HG02759 (cell line): Measurements from ENCODE around the gene LYZL1.
"Not testable (repeated sequence)": the region's sequence is repeated elsewhere in the genome, so short reads cannot be mapped to it uniquely, and the experiment has no call there.

Source experiments
- ATAC-seq: cut with Tn5 transposase; IDR thresholded peaks from one replicate; pipeline ENCODE4 v1.9.1; 2021; ENCODE audit warnings: mild to moderate bottlenecking, moderate library complexity; ENCODE audit not compliant: unreplicated experiment

The LYZL1 gene

DNA sequence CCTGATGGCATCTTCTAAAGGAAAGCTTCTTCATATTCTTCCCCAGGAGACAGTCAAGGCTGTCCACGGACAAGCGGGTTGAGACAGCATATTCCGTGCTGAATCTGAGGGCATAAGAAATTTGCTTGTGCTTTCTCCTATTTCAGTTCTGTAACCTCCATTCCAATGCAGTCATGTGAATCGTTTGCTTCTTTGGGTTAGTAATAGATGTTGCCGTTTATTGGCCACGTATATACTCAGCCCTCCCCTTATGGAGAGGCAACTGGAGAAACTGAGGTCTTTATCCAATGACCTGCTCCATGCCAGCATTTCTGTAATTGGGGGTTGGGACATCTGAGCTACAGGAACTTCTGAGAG is 38.9 kb downstream of the LYZL1 start:
- no peak for ATAC-seq

DNA sequence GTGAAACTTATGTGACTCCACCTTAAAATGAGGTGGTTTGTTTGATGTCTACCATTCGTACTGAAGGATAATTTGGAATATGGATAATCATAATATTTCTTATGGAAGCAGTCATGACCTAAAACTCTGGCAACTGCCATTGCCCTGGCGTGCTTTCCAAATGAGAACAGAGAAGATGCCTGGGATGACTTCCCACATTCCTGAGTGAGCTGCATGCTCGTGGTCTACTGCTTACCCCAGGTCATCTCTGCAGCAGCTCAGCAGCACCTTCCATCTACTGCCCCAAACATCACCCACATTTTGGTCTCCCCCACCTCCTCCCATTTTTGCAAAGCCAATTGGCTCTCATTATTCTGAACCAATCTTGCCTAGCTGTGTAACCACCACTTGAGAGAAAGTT is 40.1 kb downstream of the LYZL1 start:
- no peak for ATAC-seq

DNA sequence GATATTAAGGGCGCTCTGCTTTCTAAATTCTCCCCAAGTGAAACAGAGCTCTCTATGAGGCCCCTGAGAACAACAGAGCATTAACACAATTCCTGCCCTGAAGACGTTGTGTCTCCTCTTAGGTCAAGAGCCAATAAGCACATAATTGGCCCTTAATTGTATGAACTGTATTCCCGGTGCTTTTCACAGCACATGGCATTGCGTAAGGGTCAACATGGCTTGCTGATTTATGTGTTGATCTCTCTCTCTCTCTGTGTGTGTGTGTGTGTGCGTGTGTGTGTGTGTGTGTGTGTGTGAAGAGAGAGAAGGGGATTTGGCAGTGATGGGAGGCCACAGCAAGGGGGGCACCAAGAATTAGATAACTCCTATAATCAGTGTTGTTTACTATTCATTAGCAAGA is 40.5 kb downstream of the LYZL1 start:
- ATAC-seq, result no peak

DNA sequence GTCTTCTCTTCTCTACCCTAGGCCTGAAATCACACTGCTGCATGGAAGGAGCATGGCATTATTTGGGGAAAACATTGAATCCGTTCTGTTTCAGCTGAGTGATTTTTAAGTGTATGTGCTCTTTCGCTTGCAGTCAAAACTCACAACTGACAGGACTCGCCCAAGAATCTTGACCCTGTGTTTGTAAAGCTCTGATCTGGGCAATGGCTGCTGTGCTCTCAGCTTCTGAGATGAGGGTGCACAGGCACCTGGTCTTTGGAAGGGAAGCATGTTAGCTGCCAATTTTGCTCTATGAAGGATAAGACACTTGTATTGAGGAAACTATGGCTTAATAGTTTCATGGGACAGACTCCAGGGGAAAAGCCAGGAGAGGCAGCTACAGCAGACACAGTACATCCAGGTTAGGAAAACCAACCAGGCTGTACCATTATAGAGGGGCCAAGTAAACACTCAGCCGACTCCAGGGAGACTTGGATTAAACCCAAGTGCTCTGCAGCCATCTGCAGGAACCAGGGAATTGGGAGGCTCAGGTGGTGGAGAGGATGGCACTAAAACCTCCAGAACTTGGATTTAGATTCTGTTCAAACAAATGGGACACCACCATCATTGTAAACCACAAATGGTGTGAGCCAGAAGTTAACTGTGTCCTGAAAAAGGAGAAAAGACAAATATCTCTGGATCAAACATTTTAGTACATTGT is 43.3 kb downstream of the LYZL1 start:
- no peak for ATAC-seq

DNA sequence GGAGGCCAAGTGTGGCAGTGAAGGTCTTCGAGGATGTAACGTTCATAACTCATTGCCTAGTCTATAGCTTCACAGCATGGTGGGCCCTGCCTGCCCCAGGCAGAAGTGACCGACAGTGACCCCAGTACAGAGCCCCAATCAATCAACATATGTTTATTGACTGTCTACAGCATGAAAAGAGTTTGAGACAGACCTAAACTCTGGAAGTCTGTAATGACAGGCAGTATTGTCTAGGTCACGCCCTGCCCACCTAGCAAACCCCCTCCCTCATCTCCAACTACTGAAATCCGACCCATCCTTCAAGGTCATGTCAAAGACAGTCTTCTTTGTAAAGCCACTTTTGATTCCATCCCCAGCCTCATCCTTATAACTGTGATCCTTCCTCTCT is 43.9 kb downstream of the LYZL1 start:
- ATAC-seq, result no peak

DNA sequence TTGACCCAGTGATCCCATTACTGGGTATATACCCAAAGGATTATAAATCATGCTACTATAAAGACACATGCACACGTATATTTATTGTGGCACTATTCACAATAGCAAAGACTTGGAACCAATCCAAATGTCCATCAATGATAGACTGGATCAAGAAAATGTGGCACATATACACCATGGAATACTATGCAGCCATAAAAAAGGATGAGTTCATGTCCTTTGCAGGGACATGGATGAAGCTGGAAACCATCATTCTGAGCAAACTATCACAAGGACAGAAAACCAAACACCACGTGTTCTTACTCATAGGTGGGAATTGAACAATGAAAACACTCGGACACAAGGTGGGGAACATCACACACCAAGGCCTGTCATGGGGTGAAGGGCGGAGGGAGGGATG is 48.7 kb downstream of the LYZL1 start:
- ATAC-seq, result not testable (repeated sequence)

DNA sequence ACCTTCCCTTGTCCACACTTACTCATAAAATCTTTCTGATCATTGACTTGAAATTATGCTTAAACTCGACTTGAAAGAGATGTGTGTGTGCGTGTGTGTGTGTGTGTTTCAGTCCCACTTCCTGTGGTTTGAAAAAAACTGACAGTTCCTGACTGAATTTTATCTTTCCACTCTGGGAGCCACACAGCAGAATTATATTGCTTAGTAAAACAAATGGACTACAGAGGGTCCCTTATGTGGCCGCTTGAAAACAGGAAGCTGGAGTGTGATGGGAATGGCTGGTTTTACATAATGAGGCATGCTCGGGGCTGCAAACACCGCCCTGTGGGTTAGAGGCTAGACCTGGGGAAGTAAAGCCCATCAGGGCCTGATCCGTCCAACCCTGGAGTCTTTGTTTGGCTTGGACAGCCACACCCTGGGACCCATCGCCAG is 54.8 kb downstream of the LYZL1 start:
- no peak for ATAC-seq

DNA sequence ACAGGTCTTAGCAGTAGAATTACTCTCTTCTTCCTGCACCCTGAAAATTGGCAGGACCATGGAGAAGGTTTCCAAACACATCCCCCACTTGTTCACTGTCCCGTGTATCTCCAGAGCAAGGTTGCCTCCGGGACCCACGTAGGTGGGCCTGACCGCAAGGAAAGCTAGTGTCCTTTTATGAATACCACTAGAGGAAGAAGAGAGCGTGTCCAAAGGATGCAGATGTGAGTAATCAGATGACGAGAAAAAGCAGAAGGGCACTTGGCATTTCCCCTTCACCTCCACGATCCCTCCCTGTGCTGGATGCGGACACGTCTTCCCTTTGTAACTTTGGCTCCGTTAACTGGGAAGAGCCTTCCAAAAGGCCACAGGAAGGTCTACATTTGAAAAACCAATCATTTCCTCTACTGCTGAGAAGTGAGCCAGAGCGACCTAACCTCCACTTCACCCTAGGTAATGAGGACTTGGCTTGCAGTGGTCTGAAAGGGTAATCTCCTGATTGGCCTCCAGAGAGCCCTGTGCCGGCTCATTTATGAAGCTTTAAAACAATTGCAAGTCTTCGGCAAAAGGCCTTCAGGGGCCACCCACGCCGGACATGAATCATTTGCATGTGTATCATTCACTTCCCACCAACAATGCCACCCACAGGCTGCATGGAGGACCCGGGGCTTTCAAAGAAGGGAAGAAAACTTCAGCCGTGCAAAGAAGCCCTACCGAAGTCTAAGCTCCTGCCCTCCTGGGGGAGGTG is 55.4 kb downstream of the LYZL1 start:
- no peak for ATAC-seq

DNA sequence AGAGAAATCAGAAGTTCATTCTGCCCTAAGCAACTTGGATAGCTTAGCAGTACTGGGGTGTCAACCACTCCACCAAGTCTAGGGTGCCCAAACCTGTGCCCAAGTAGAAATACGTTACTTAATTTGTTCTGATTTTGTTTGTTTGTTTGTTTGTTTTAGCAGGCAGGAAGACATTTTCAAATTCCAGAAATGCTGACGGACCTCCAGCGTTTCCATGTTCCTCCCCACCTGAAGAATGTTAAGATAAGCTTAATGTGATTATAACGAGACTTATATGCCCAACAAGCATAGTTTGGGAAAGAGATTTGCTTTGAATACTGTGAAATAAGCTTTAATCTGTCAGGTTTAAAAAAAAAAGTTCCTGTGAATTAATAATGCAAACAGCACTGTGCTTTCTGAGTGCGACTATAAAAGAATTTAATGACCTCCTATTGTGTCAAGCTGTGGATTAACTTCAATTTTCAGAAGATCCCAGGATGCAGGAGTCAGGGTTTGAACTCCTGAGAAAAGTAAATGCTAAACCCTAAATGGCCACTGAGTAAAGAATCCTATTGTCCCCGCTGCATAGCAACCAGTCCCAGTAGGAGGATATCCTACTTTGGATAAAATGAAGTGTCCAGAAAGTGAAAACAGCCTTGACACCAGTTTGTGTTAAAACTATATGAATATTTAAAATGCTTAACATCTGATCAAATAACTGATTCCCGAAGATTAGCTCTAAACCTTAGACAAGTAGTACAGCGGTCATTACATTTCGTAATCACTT is 56.5 kb downstream of the LYZL1 start:
- ATAC-seq, result no peak

DNA sequence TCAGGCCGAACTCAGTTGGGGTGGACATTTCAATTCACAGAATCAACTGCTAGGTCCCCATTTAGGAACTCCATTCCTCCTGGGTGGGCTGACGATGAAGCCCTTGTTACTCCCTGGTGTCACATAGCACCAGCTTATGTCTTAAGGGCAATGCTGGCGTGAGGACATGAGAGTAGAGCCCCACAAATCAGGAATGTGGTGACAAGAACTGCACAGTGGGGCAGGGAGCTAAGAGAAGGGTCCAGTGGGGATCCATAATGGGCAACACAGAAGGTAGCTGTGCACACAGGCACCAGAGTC is 57.0 kb downstream of the LYZL1 start:
- ATAC-seq, result no peak

DNA sequence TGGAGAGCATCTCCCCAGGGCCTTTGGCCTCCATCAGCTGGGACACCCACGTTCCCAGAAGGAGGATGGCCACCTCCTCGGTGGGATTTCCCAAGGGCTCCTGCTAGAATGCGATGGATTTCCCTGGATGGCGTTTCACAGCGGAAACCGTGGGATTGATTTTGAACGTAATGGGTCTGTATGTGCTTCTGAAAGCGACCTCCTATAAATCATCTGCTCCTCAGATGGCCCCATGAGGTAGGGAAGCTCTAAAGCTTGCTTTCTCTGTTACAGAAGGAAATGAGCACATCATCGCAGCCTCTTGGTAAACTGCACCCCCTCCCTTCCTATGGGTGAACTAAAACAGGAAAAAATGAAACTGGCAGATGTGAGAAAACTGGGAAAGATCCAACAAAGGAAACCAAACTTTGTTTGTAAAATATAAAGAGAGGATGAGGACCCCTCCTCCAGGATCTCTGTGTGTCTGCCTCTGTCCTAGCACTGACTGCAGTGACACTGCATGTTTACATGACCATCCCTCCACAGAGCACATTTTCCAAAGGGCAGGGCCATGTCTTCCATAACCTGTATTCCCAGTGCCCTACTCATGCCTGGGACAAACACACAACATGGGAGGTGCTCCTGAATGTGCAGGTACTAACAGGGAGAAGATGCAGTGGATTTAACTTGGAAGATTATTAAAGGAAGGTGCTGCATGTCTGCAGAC is 57.6 kb downstream of the LYZL1 start:
- no peak for ATAC-seq

DNA sequence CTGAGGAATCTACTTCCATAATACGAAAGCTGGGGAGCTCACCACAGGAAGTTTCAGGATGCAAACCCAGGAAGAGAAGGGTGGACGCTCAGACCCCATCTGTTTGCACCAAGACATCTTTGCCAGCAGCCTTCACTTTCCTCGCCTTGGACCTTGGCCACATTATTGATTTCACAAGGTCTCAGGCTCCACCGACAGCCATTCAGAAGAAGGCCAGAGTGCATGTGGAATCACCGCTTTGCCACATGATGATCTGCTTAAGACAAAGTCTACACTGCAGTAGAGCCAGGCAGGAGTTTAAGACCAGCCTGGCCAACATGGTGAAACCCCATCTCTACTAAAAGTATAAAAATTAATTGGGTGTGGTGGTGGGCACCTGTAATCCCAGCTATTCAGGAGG is 60.0 kb downstream of the LYZL1 start:
- ATAC-seq, result no peak

DNA sequence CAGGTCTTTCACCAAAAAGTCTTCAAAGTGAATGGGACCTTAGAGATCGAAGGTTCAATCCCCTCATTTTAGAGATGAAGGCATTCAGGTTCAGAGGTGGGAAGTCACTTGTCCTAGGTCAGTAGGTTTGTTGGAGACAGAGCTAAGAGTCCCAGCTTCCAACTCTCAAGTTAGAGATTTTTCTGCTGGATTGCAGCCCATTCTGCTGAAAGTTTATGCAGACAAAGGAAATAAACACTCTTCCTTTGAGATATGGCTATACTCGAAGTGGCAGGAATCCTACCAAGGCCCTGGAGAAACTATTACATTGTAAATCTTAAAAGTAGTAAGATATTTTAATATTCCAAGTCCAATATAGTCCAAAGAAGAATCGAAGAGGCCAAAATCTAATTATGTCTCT is 64.4 kb downstream of the LYZL1 start:
- no peak for ATAC-seq

DNA sequence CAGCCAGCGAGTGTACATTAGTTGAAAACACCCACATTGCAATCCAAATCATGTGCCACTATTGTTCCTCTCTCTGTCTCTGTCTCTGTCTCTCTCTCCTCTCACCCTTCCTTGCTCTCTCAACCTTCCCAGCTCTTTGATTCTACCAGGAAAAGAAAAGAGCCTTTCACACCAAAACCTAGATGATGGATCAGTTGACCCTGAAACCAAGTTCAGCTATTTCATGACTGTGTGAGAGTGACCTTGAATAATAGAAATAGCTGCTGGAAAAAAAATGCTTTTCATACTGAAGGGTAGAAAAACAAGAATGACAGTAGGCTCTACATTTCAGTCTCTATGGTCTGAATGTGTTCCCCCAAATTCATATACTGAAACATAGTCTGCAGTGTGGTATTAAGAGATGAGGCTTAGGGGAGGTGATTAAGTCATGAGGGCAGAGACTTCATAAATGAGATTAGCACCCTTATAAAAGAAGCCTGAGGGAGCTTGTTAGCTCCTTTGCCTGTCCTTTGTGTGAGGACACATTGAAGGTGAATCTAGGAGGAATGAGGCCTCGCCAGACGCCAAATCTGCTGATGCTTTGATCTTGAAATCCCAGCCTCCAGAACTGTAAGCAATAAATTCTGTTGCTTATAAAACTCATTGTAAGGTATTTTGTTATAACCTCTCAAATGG is 65.2 kb downstream of the LYZL1 start:
- ATAC-seq, result no peak

DNA sequence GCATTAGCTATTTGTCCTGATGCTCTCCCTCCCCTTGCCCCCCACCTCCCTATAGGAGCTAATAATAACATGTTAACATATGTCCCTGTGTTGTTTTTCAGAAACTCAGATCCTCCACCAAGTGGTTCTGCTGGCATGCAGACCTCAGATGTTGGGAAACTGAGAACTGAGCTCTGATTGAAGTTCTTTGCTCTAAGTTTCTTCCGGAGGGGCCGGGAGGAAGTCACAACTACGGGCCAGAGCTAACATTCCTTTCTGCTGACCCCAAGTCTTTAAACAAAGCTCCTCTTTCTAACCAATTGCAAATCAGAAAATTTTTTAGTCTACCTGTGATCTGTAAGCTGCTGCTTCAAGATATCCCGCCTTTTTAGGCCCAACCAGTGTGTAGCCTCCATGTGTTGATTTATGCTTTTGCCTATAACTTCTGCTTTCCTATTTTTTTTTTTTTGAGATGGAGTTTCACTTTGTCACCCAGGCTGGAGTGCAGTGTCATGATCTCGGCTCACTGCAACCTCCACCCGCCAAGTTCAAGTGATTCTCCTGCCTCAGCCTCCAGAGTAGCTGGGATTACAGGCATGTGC is 66.6 kb downstream of the LYZL1 start:
- no peak for ATAC-seq

DNA sequence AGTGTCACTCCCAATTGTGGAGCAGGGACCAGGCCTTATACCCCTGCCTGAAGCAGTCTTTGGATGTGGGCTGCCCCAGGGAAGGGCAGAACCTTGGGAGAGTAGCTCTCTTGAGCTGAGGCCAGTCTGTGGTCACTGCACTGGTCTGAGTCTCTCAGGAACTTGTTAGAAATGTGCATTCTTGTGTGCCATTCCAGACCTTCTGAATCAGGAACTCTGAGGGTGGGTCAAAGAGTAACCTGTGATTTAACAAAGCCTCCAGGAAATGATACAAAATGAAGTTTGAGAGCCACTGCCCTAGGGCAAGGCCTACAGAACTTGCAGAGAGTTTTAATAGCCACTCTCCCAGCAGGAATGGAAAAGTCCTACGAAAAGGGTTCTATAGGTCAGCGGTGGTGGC is 68.1 kb downstream of the LYZL1 start:
- ATAC-seq, result no peak

DNA sequence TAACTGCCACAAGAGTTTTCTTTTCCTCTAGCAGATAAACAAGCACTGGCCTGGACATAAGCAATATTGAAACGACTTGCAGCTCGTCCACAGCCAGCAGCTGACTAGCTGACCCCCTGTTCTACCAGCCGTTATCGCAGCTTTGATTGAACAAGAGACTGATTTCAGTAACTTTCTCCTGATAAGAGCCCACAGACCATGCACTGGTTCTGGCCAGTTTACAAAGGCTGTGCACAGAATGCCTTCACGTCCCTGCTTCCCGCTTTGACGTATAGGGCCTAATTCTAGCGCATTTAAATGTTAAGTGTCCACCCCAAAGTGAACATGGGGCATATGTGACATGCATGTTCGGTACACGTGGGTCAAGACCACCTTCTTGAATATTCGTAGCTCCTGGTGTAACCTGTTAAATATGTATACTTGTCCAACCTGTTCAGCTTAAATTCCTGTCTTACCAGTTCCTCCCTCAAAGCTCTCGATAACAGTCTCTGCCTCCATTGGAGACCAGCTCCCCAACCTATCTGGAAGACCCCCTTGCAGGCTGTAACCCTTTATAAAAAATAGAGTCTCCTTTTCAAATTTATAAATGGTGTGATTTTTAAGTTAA is 69.2 kb downstream of the LYZL1 start:
- ATAC-seq, result no peak

DNA sequence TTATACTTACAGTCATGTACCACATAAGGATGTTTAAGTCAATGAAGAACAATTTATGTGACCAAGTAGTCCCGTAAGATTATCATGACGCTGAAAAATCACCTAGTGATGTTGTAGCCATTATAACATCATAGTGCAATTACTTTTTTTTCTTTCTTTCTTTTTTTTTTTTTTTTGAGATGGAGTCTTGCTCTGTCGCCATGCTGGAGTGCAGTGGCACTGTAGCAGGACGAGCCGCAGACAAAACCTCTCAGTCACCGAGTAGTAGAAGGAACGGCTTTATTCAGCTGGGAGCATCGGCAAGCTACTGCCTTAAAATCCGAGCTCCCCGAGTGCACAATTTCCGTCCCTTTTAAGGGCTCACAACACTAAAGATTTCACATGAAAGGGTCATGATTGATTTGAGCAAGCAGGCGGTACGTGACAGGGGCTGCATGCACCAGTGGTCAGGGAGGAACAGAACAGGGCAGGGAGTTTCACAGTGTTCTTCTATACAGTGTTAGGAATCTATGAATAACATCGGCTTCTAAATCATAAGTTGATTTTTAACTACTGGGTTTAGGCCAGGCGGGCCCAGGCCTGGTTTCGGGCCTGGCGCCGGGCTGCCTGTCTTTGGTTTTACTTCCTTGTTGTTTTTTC is 71.5 kb downstream of the LYZL1 start:
- not testable (repeated sequence) for ATAC-seq
